ENCODE data around the gene ASCC1. TPM values are rescaled to one million over a fixed set of nuclear protein-coding genes. Genes with fewer than 3 reads are reported as not detected.

ASCC1 gene
- total RNA-seq, 1 donor from 2014 or later, result 33.9 TPM

DNA sequence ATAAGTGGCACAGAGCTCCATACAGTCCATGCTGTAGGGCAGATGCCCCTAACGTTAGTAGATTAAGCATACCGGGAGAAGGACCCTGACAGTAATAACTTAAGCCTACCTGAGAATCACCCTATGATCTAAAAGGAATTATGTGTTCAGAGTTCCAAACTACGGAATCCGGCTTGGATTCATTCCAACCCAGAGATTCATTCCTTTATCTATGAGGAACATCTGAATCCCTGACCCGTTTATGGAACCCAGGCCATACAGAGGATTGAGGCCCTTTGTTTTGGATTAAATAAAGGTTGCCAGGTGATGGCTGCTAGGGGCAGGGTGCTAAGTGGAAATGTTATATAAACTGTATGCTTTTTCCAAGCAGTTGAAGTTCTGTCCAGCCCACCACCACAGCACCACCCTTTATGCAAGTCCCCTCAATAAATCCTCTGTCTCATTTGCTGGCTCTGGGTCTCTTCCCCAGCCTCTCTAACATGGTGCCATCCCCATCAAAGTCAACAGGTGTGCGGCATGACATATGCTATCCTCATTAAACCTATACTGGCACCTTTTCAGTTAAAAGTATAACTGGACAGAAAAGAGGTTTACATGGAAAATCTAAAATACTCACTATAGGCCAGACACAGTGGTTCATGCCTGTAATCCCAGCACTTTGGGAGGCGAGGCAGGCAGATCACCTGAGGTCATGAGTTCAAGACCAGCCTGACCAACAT, 9.4 kb downstream of the ASCC1 start:
- no peak overlapping the region for H3K27ac Mint-ChIP-seq (ENCODE audit: unreplicated experiment)
- Histone ChIP-seq H3K9ac (ENCODE audit: low read length) (no peak overlapping the region), H3K9me3 (ENCODE audit: insufficient read depth, low read depth, low read length) (no peaks in the 10 kb centered on the region), H3K36me3 (ENCODE audit: insufficient read depth, low read length) (peaks cover 3% of the 10 kb centered on the region), H3K4me3 (ENCODE audit: insufficient read depth, low read depth, low read length) (no peak overlapping the region), H3K4me1 (ENCODE audit: insufficient read depth, low read length) (no peaks in the 10 kb centered on the region), H3K79me2 (ENCODE audit: insufficient read depth, low read length) (no peaks in the 10 kb centered on the region), H4K20me1 (ENCODE audit: insufficient read depth, low read length) (no peaks in the 10 kb centered on the region), H3K27ac (ENCODE audit: low read depth, low read length) (no peak overlapping the region), H3K4me2 (ENCODE audit: low read length) (no peak overlapping the region), H3K27me3 (ENCODE audit: insufficient read depth, low read length) (no peaks in the 10 kb centered on the region), H2AFZ (ENCODE audit: low read depth, low read length) (no peak overlapping the region)
- peaks cover 14% of the 10 kb centered on the region for H3K36me3 Mint-ChIP-seq (ENCODE audit: low read depth, unreplicated experiment)
- H3K4me1 Mint-ChIP-seq (ENCODE audit: low read depth, unreplicated experiment), result no peaks in the 10 kb centered on the region
- H3K27me3 Mint-ChIP-seq (ENCODE audit: low read depth, unreplicated experiment), result no peaks in the 10 kb centered on the region
- TF ChIP-seq EZH2 (IDR thresholded peaks at IDR 0.05; ENCODE audit: insufficient read depth, low read length) (no peak), CTCF (IDR thresholded peaks at IDR 0.05; ENCODE audit: insufficient read depth, low read depth, low read length) (no peak)
- no peaks in the 10 kb centered on the region for H3K9me3 Mint-ChIP-seq (ENCODE audit: unreplicated experiment)
- no peak for FAIRE-seq
- no peak overlapping the region for H3K4me3 Mint-ChIP-seq (ENCODE audit: unreplicated experiment)
- DNase-seq (ENCODE audit: low read depth), result no peak

DNA sequence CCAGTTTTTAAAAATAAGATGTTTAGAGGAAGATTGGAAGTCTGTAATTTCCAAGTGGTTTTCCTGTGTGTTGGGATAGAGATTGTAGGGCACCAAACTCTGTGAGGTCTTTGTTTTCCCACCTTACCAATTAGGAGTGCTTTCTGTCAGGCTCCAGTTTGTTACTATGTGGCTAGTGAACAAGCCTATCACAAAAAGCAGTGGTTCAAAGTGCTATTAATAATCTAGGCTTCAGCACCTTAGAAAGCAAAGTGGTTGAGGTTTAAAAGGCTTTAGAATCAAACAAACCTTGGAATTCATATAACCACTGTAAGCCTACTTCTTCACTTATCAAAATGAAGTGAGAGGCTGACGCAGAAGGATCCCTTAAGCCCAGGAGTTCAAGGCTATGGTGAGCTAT, 11.4 kb downstream of the ASCC1 start:
- peaks cover 12% of the 10 kb centered on the region for H3K36me3 Mint-ChIP-seq (ENCODE audit: low read depth, unreplicated experiment)
- no peak overlapping the region for H3K4me2 ChIP-seq (ENCODE audit: low read length)
- no peaks in the 10 kb centered on the region for H3K4me1 Mint-ChIP-seq (ENCODE audit: low read depth, unreplicated experiment)

More for the DNA sequence above, 11.4 kb downstream of the ASCC1 start:
- FAIRE-seq, result no peak
- Histone ChIP-seq H3K9ac (ENCODE audit: low read length) (no peak overlapping the region), H3K9me3 (ENCODE audit: insufficient read depth, low read depth, low read length) (no peaks in the 10 kb centered on the region), H3K4me1 (ENCODE audit: insufficient read depth, low read length) (no peaks in the 10 kb centered on the region), H4K20me1 (ENCODE audit: insufficient read depth, low read length) (no peaks in the 10 kb centered on the region), H3K79me2 (ENCODE audit: insufficient read depth, low read length) (no peaks in the 10 kb centered on the region), H3K27me3 (ENCODE audit: insufficient read depth, low read length) (no peaks in the 10 kb centered on the region), H2AFZ (ENCODE audit: low read depth, low read length) (no peak overlapping the region), H3K27ac (ENCODE audit: low read depth, low read length) (no peak overlapping the region), H3K4me3 (ENCODE audit: insufficient read depth, low read depth, low read length) (no peak overlapping the region), H3K36me3 (ENCODE audit: insufficient read depth, low read length) (peaks cover under 1% of the 10 kb centered on the region)
- no peak for DNase-seq (ENCODE audit: low read depth)
- TF ChIP-seq CTCF (IDR thresholded peaks at IDR 0.05; ENCODE audit: insufficient read depth, low read depth, low read length) (no peak), EZH2 (IDR thresholded peaks at IDR 0.05; ENCODE audit: insufficient read depth, low read length) (no peak)
- Mint-ChIP-seq H3K4me3 (ENCODE audit: unreplicated experiment) (no peak overlapping the region), H3K27me3 (ENCODE audit: low read depth, unreplicated experiment) (no peaks in the 10 kb centered on the region), H3K27ac (ENCODE audit: unreplicated experiment) (no peak overlapping the region), H3K9me3 (ENCODE audit: unreplicated experiment) (no peaks in the 10 kb centered on the region)
